Neural cell (in vitro differentiated cells): ENCODE data around the gene TSPAN31. TPM values are rescaled to one million over a fixed set of nuclear protein-coding genes. Genes with fewer than 3 reads are reported as not detected.

ENCODE experiments used
- H2AFZ ChIP-seq: fragments of 200-600, 300-800 bp; sonication (generic), shearing (Covaris generic); 2 replicates; pipeline ENCODE4 v1.6.0; 2014; ENCODE audit warnings: low read depth, mild to moderate bottlenecking, antibody characterized with exemption, low read length, moderate library complexity
- H3F3A ChIP-seq: fragments of 200-600 bp; shearing (Covaris generic); 2 replicates; pipeline ENCODE4 v1.6.1; 2016; ENCODE audit warnings: mild to moderate bottlenecking, moderate library complexity, mixed read lengths, antibody characterized with exemption, low read length; ENCODE audit not compliant: insufficient read depth, poor library complexity, severe bottlenecking
- H3K27ac ChIP-seq: fragments of 200-600, 300-800 bp; sonication (generic), shearing (Covaris generic); 2 replicates; pipeline ENCODE4 v1.5.1; 2014; ENCODE audit warnings: mild to moderate bottlenecking, low read length, moderate library complexity
- H3K27me3 ChIP-seq: fragments of 300-800, 200-600 bp; sonication (generic), shearing (Covaris generic); 2 replicates; pipeline ENCODE4 v1.6.0; 2014; ENCODE audit warnings: mild to moderate bottlenecking, low read depth, low read length, moderate library complexity; ENCODE audit not compliant: insufficient read depth
- H3K36me3 ChIP-seq: fragments of 300-800, 200-600 bp; sonication (generic), shearing (Covaris generic); 2 replicates; pipeline ENCODE4 v1.5.1; 2014; ENCODE audit warnings: mild to moderate bottlenecking, antibody characterized with exemption, low read length, moderate library complexity; ENCODE audit not compliant: insufficient read depth
- H3K4me2 ChIP-seq: fragments of 300-800, 200-600 bp; sonication (generic), shearing (Covaris generic); 2 replicates; pipeline ENCODE4 v1.6.0; 2014; ENCODE audit warnings: mild to moderate bottlenecking, low read length
- H3K4me3 ChIP-seq: fragments of 300-800, 200-600 bp; sonication (generic), shearing (Covaris generic); 2 replicates; pipeline ENCODE4 v1.5.1; 2014; ENCODE audit warnings: mild to moderate bottlenecking, low read length, moderate library complexity
- H3K79me2 ChIP-seq: fragments of 200-600 bp; shearing (Covaris generic); replicated peaks from 2 replicates; pipeline ENCODE4 v1.6.0; 2014; ENCODE audit warnings: mild to moderate bottlenecking, low read length, moderate library complexity; ENCODE audit not compliant: insufficient read depth
- H3K9ac ChIP-seq: fragments of 300-800, 200-600 bp; sonication (generic), shearing (Covaris generic); 2 replicates; pipeline ENCODE4 v1.6.1; 2016; ENCODE audit warnings: mild to moderate bottlenecking, low read length, mixed read lengths
- H3K9me2 ChIP-seq: fragments of 200-600 bp; shearing (Covaris generic); 2 replicates; pipeline ENCODE4 v1.6.1; 2016; ENCODE audit warnings: mild to moderate bottlenecking, low read length, mixed read lengths; ENCODE audit not compliant: insufficient read depth
- H3K9me3 ChIP-seq: fragments of 200-600, 300-800 bp; sonication (generic), shearing (Covaris generic); 2 replicates; pipeline ENCODE4 v1.6.1; 2016; ENCODE audit warnings: mild to moderate bottlenecking, mixed run types, low read length, moderate library complexity, mixed read lengths
- H4K20me1 ChIP-seq: fragments of 200-600 bp; shearing (Covaris generic); 2 replicates; pipeline ENCODE4 v1.6.1; 2016; ENCODE audit warnings: mild to moderate bottlenecking, mixed run types; ENCODE audit not compliant: insufficient read depth
- EP300 ChIP-seq: fragments of 450-650 bp; conservative IDR thresholded peaks from 2 replicates; pipeline ENCODE4 v1.6.1; 2014; ENCODE audit warnings: antibody characterized with exemption, mild to moderate bottlenecking, moderate library complexity; ENCODE audit not compliant: poor library complexity, severe bottlenecking
- EZH2 ChIP-seq: fragments of 200-600, 300-800 bp; shearing (Covaris generic), sonication (generic); IDR thresholded peaks from 2 replicates; pipeline ENCODE4 v1.6.1; 2014; ENCODE audit warnings: antibody characterized with exemption, low read length, borderline replicate concordance, mild to moderate bottlenecking; ENCODE audit not compliant: insufficient read depth, poor library complexity, severe bottlenecking
- MXI1 ChIP-seq: fragments of 450-650 bp; conservative IDR thresholded peaks from 2 replicates; pipeline ENCODE4 v1.6.1; 2014; ENCODE audit warnings: antibody characterized with exemption, mild to moderate bottlenecking; ENCODE audit not compliant: poor library complexity, severe bottlenecking
- POLR2AphosphoS5 ChIP-seq: IDR thresholded peaks from 2 replicates; pipeline ENCODE4 v1.6.1; 2012
- RAD21 ChIP-seq: fragments of 450-650 bp; conservative IDR thresholded peaks from 2 replicates; pipeline ENCODE4 v1.6.1; 2014; ENCODE audit warnings: antibody characterized with exemption, mild to moderate bottlenecking, moderate library complexity
- SMC3 ChIP-seq: fragments of 450-650 bp; conservative IDR thresholded peaks from 2 replicates; pipeline ENCODE4 v1.6.1; 2014; ENCODE audit warnings: antibody characterized with exemption, mild to moderate bottlenecking, moderate library complexity; ENCODE audit not compliant: poor library complexity
- TAF1 ChIP-seq: IDR thresholded peaks from 2 replicates; pipeline ENCODE4 v1.6.1; 2012; ENCODE audit warnings: low read depth
- polyA plus RNA-seq: library from polyadenylated mRNA; depleted of rRNA; stranded (reverse); fragments of >200 nt; gene quantifications from 2 replicates; pipeline ENCODE4 v1.2.3, GENCODE V29; 2014
- TF ChIP-seq, protein P1 (sequence below): IDR thresholded peaks from 2 replicates; pipeline ENCODE4 v1.6.1; 2012; ENCODE audit warnings: borderline replicate concordance
- TF ChIP-seq, protein P2 (sequence below): fragments of 450-650 bp; IDR thresholded peaks from 2 replicates; pipeline ENCODE4 v1.5.1; 2014; ENCODE audit warnings: antibody characterized with exemption, mild to moderate bottlenecking, moderate library complexity; ENCODE audit not compliant: poor library complexity, severe bottlenecking

Gene TSPAN31
- polyA plus RNA-seq, 1 donor from 2014 or later = 85.3 TPM

DNA sequence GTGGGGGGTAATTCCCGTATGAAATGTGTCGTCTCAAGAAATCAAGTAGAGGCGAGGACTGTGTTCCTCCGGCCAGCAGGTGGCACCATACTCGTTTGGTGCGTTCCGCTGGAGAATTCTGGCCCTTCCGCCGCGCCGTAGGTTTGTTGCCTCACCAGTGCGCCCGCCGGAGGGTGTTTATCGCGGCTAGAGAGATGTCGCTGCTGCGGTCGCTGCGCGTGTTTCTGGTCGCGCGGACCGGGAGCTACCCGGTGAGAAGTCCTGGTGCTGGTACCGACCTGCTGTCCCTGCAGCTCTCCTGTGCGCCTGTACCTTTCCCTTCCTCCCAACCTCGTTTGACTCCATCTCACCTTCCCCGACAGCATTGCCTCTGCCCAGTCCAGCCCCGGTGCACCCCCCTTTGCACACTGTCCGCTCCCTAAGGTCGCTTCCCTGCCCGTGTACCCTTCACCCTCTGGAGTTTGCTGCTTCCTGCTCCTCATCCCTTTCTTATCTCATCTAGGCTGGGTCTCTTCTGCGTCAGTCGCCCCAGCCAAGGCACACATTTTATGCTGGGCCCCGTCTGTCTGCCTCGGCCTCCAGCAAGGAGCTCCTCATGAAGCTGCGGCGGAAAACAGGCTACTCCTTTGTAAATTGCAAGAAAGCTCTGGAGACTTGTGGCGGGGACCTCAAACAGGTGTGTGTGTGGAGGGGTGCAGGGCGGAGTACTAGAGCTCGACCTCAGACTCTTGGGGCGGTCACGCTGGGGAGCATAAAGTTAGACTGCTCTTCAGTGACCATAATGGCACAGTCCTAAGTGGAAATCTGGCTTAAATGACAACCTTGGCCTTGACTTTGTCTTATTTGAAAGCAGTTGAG lies 38.0 kb downstream of the TSPAN31 start, which contains the start of gene TSFM:
Gene TSFM, plus strand, starts transcription at position 180 of the 858 bp plus-strand sequence. Its CDS starts 15 bp downstream, at position 195.
- Histone ChIP-seq H3K9me2 (no peaks in the 10 kb centered on the region), H4K20me1 (no peaks in the 10 kb centered on the region), H3K79me2 (peaks cover 10% of the 10 kb centered on the region), H3K36me3 (no peaks in the 10 kb centered on the region), H3K9ac (peak within 1 kb of the TSS; percentile 72), H3K4me2 (peak within 1 kb of the TSS; percentile 96), H3K27ac (peak within 1 kb of the TSS; percentile 6), H3K4me3 (peak within 1 kb of the TSS; percentile 80), H2AFZ (peak within 1 kb of the TSS; percentile 54), H3K27me3 (no peaks in the 10 kb centered on the region), H3K9me3 (no peaks in the 10 kb centered on the region), H3F3A (no peaks in the 10 kb centered on the region)
- peak; percentile 81 for TF ChIP-seq SMC3
- TF ChIP-seq, protein P1, sequence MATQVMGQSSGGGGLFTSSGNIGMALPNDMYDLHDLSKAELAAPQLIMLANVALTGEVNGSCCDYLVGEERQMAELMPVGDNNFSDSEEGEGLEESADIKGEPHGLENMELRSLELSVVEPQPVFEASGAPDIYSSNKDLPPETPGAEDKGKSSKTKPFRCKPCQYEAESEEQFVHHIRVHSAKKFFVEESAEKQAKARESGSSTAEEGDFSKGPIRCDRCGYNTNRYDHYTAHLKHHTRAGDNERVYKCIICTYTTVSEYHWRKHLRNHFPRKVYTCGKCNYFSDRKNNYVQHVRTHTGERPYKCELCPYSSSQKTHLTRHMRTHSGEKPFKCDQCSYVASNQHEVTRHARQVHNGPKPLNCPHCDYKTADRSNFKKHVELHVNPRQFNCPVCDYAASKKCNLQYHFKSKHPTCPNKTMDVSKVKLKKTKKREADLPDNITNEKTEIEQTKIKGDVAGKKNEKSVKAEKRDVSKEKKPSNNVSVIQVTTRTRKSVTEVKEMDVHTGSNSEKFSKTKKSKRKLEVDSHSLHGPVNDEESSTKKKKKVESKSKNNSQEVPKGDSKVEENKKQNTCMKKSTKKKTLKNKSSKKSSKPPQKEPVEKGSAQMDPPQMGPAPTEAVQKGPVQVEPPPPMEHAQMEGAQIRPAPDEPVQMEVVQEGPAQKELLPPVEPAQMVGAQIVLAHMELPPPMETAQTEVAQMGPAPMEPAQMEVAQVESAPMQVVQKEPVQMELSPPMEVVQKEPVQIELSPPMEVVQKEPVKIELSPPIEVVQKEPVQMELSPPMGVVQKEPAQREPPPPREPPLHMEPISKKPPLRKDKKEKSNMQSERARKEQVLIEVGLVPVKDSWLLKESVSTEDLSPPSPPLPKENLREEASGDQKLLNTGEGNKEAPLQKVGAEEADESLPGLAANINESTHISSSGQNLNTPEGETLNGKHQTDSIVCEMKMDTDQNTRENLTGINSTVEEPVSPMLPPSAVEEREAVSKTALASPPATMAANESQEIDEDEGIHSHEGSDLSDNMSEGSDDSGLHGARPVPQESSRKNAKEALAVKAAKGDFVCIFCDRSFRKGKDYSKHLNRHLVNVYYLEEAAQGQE = peak; percentile 68
- peak; percentile 56 for TF ChIP-seq EP300
- peak; percentile 58 for TF ChIP-seq TAF1
- peak; percentile 66 for TF ChIP-seq RAD21
- no peak for TF ChIP-seq EZH2
- TF ChIP-seq, protein P2, sequence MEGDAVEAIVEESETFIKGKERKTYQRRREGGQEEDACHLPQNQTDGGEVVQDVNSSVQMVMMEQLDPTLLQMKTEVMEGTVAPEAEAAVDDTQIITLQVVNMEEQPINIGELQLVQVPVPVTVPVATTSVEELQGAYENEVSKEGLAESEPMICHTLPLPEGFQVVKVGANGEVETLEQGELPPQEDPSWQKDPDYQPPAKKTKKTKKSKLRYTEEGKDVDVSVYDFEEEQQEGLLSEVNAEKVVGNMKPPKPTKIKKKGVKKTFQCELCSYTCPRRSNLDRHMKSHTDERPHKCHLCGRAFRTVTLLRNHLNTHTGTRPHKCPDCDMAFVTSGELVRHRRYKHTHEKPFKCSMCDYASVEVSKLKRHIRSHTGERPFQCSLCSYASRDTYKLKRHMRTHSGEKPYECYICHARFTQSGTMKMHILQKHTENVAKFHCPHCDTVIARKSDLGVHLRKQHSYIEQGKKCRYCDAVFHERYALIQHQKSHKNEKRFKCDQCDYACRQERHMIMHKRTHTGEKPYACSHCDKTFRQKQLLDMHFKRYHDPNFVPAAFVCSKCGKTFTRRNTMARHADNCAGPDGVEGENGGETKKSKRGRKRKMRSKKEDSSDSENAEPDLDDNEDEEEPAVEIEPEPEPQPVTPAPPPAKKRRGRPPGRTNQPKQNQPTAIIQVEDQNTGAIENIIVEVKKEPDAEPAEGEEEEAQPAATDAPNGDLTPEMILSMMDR = peak; percentile 96
- TF ChIP-seq MXI1 = peak; percentile 95
- TF ChIP-seq POLR2AphosphoS5 = peak; percentile 84

DNA sequence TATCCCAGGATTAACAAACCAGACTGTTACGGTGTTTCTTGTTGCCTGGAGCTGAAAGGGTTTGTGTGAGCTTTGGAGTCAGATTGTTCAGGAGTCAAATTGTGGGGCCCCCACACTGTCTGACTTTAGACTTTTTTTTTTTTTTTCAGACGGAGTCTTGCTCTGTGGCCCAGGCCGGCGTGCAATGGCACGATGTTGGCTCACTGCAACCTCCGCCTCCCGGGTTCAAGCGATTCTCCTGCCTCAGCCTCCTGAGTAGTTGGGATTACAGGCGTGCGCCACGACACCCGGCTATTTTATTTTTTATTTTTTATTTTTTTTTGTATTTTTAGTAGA lies 38.6 kb downstream of the TSPAN31 start:
- Histone ChIP-seq H3K4me3 (peak overlapping the region; percentile 80), H3K27ac (no peak overlapping the region), H4K20me1 (no peaks in the 10 kb centered on the region), H2AFZ (no peak overlapping the region), H3K9me3 (no peaks in the 10 kb centered on the region), H3F3A (no peaks in the 10 kb centered on the region), H3K79me2 (peaks cover 10% of the 10 kb centered on the region), H3K9ac (peak overlapping the region; percentile 72), H3K4me2 (peak overlapping the region; percentile 96), H3K36me3 (no peaks in the 10 kb centered on the region), H3K27me3 (no peaks in the 10 kb centered on the region), H3K9me2 (no peaks in the 10 kb centered on the region)
- TF ChIP-seq EZH2 (no peak), POLR2AphosphoS5 (no peak), MXI1 (no peak), TAF1 (no peak), RAD21 (no peak)
- TF ChIP-seq, protein P1 = no peak
- TF ChIP-seq, protein P2 = no peak
